GM19397 (cell line): ENCODE data around the gene SFXN2.
"Not testable (repeated sequence)": the region's sequence is repeated elsewhere in the genome, so short reads cannot be mapped to it uniquely, and the experiment has no call there.

ENCODE experiments used
- ATAC-seq: cut with Tn5 transposase; IDR thresholded peaks from one replicate; pipeline ENCODE4 v1.9.1; 2021; ENCODE audit warnings: mild to moderate bottlenecking, moderate library complexity; ENCODE audit not compliant: unreplicated experiment

SFXN2 gene

DNA sequence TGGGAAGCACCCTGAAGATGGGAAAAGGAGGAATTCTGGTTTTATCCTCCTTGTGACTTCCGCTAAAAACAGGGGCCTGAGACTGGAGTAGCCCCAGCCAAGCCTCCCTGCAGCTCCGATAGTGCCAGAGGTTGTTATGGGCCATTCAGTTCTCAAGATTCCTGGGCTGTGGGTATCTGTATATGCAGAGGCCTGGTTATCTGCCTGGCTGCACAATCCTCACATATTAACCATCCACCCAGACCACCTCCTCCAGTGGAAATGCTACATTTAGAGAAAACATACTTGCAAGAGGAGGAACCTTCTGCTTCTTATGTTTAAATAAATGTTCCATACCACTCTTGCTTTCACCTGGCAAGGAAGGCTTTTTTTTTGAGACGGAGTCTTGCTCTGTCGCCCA, 34.8 kb upstream of the SFXN2 start:
- no peak for ATAC-seq

DNA sequence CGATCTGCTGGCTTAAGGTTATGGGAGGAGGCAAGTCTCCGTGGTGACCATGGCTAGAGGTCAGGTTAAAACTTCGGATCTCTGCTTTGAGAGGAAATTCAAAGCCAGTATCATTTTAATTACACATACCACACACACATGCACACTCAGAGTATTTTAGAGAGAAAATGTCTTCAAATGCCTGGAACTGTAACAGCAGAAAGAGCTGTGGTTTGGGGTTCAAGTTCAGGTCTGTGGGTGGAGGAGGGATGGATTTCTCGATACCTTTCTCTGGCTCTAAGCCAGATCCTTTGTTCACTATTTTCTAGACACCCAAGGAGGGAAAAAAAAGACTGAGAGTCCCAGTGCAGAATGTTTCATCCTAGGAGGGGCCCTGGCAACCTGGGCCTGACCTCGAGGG, 32.7 kb upstream of the SFXN2 start:
- no peak for ATAC-seq

DNA sequence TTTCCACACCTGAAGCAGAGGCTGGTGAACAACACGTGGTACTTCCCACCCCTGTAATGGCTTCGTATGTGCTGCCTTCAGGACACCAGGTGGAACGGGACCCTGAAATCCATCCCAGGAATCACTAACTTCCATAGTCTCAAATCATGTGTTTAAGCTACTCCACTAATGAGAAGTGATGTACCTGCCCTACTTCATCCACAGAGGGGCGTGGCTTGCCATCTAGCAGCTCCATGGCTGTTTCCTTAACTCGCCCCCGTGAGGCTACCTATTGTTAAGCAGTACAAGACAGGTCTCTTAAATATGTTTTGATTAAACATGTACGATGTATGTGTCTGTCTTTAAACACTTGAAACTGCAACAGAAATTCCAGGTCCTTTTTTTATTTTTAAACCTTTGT, 32.0 kb upstream of the SFXN2 start:
- ATAC-seq: no peak

DNA sequence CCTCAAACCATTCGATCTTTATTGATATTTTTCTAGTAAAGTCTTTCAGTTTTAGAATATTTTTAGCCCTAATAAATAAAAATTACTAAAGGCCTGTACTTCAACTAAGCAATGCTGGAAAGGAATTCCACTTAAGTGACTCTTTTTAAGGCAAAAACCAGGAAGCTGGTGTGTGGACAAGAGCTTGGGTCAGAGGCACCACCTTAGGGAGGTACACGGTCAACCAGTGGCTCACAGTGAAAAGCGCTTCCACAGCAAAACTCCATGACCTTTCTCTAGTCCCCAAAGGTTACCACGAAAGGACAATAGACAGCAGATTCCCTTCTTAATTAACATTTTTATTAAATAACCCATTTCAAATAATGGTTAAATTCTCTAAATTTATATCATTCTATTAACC, 31.5 kb upstream of the SFXN2 start:
- no peak for ATAC-seq

DNA sequence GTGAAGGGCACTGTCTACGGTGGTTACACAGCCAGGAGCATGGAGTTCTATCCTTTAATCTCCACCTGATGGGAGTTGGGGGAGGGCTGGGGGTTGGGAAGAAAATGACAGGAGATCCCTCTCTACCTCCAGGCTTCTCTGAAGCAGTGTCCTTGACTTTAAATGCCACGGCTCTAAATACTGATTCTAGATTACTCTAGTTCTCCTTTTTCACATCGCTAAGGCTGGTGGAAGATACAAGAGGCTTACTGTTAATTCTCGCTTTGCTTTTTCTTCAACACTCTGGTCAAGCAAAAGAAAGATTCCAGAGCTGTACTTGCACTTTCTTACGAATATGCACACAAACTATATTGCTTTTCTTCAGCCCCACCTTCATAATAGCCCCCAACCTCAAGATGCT, 30.7 kb upstream of the SFXN2 start:
- no peak for ATAC-seq

DNA sequence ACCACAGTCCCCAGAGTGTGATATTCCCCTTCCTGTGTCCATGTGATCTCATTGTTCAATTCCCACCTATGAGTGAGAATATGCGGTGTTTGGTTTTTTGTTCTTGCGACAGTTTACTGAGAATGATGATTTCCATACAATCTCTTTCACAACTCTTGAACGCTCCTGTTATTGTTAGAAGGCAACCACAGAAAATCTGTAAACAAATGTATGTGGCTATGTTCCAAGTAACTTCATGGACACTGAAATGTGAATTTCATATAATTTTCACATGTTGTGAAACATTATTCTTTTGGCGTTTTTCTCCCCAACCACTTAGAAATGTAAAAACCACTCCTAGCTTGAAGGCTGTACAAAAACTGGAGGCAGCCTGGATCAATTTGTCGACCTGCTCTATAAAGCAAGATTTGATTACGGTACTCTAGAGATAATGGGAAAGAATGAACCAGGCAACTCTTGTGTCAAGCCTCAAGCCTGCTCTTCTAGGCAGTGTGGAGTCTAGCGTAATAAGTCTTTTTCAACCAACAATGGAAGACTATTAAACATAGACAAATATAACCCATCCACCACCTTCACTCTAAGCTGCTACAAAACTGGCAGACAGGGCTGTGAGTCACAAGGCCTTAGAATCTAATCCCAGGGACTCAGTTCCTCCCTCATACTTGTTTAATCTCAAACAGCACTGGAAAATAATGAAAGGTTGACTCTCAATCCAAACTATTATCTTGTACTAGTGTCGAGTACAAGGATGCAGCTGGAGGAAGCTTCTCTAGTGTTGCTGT, 23.0 kb upstream of the SFXN2 start:
- ATAC-seq: no peak

DNA sequence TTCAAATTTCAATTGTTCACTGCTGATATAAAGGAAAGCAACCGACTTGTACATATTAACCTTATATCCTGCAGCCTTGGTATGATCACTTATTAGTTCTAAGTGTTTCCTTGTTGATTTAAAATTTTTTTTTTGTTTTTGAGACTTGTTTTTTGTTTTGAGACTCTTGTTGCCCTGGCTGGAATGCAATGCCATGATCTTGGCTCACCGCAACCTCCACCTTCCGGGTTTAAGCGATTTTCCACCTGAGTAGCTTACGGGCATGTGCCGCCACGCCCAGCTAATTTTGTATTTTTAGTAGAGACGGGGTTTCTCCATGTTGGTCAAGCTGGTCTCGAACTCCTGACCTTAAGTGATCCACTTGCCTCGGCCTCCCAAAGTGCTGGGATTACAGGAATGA, 19.0 kb upstream of the SFXN2 start:
- not testable (repeated sequence) for ATAC-seq

DNA sequence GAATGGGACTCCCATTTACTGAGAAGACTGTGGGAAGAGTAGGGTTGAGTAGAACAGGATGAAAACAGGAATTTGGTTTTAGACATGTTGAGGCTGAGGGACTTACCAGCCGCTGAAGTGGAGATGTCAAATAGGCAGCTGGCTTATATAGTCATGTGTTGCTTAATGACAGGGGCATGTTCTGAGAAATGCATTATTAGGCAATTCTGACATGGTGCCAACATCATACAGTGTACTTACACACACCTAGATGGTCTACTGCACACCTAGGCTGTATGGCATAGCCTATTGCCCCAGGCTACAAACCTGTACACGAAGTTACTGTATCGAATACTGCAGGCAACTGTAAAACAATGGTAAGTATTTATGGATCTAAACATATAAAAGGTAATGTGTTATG, 17.7 kb upstream of the SFXN2 start:
- no peak for ATAC-seq

DNA sequence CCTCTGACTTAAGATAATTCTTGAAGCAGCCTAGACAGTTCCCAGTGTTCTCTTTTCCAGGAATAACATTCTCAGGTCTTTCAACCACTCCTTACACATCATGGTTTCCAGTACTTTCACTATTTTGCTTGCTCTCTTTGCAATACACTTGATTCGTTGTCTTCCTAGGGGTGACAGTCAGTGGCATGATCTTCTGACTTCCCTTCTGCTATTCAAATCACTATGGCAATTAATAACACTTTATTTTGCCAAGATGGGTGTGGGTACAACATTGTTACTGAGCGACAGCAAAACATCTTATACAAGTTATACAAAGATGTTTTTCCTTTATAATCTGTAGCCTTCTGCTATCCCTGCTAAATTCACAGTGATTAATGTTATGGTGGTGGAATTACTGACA, 15.5 kb upstream of the SFXN2 start:
- no peak for ATAC-seq

DNA sequence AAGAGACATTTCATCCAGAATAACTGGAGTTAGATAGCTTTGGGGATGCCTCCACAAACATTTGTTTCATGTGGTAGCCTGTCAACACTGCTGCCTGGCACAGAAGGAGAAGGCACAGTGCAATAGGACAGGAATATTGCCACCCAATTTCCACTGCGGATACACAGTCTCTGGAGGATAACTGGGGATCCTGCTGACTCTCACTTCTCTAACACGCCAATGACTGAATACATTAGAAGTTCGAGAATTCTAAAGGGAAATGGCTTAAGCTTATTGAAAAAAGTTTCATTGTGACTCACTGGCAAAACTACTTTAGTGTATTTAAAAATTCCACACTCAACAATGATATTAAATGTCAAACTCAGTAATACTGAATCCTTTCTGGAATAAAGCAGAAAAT, 13.2 kb upstream of the SFXN2 start:
- no peak for ATAC-seq

DNA sequence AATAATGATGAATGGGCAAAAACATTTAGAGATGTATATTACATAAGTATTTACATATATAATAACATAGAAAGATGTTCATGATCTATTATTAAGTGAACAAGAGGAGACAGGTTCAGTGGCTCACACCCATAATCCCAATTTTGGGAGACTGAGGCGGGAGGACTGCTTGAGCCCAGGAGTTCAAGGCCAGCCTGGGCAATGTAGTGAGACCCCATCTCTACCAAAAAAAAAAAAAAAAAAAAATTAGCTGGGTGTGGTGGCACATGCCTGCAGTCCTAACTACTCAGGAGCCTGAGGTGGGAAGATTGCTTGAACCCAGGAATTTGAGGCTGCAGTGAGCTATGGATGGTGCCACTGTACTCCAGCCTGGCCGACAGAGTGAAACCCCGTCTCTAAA, 12.6 kb upstream of the SFXN2 start:
- ATAC-seq: no peak

DNA sequence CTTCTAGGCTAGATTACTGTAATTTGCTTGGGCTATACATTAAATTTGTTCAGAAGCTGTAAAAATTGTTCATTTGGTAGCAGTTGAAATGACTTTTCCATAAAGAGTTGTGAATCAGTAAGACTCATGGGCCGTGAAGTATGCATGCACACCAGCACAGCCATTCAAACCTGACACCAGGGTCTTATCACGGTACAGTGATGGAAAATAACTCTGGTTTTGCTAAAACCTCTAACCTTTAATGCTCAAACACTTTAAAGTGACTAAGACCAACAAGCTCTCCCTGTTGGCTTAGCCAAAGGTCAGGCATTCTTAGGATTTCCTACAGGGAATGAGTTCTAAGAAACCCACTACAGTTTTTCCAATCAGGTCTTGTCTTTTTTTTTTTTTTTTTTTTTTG, 11.7 kb upstream of the SFXN2 start:
- ATAC-seq: no peak

DNA sequence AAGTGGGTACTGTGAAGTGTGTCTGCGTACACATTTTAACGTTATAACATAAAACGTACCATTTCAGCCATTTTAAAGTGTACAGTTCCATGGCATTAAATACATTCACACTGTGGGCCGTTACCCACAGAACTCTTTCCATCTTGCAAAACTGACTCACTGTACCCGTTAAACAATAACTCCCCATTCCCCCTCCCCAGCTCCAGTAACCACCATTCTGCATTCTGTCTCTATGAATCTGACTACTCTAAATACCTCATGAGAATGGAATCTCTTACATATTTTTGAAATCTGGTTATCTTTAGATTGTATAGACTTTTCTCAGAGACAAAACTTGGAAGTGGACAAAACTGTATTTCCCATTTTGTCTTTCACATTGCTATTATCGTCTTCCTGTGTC, 9.5 kb upstream of the SFXN2 start:
- no peak for ATAC-seq

DNA sequence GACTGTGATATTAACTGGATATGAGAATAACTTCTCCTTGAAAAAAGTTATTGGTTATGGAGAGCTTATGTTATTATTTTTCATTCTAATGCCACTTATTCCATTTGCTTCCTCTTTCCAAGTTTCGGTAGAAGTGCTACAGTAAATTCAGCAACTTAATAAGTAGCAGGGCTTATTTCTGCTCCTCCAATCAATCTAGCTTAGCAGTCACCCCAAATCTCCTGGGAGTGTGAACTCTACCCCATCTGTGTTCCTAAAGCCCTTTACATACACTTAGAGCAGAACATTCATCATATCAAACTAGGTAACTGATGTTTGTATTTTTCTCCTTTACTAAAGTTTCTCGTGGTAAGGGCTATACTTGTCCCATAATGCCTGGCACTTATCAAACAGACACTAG, 8.9 kb upstream of the SFXN2 start:
- ATAC-seq: no peak

DNA sequence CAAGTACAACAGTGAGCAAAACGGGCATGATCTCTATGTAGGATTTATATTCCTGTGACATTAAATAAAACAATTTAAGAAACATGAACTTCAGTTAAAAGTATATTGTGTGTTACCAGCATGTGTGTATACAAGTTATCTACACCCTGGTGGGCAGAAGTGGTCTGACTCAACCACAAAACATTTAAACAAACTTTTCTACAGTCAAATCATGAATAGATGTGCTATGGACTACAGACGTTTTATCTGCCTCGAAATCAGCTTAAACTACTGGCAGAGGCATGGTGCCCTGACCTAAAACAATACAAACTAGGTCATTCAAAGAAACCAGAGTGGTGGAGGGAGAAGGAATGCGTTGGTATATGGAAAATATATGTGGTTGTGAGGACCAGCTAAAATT, 3.8 kb upstream of the SFXN2 start:
- ATAC-seq: no peak

DNA sequence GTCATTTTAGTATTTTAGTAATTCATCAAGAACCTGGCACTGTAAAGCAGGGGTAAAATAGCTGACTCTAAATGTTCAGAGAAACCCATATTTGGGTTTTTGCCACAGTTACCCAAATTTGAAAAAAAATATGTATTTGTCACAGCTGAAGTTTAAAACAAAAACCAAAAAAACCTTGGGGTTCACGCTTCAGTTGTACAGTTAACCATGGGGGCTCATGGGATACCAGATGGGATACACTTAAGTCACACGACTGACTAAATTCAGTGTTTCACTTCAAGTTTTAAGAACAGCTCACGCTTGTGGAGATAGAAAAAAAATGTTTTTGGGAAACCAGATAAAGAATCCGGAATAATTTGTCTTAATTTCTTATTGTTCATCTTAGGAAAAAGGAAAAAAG, 2.3 kb upstream of the SFXN2 start:
- ATAC-seq: no peak

DNA sequence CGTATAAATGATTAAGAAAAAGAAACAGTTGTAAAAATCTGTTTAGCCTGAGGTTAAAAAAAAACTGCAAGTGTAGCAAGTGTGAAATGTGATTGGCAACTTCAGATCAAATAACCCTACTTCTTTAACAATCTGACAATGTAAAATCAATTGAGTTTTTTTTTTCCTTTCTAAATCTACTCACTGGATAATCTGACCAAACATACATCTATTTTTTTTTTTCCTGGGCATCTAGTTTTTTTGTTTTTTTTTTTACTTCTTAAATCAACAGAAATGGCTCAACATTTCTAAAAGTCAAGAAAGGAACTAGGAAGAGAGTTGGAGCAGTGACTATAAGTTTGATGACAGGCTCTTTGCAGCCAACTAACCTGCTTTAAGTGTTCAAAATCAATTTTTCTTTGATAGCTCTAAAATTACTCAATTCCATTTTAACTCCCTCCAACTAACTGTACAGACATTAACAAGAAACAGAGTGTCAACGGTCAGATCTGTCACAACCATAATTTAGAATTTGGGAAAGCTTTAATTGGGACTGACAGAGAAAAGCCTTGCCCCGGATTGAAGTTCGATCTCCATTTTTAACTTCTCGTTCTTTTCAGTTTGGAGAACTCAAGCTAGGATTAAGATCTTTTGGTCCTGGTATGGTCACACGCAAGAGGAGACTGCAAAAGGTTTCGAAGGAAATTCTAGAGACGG, 1.4 kb upstream of the SFXN2 start:
- ATAC-seq: no peak

DNA sequence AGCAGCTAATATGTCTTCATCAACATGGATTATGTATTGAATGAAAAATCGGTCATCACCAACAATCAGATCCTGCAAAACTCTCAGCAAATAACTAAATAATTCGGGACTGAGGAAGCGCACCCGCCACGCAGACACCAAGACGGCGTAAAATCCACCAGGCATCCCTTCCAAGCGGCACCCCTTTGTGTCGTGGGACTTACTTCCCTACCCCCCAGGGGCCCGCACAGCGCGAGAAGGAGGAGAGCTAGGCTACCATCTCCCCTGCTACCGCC, 960 bp upstream of the SFXN2 start:
- ATAC-seq: no peak

DNA sequence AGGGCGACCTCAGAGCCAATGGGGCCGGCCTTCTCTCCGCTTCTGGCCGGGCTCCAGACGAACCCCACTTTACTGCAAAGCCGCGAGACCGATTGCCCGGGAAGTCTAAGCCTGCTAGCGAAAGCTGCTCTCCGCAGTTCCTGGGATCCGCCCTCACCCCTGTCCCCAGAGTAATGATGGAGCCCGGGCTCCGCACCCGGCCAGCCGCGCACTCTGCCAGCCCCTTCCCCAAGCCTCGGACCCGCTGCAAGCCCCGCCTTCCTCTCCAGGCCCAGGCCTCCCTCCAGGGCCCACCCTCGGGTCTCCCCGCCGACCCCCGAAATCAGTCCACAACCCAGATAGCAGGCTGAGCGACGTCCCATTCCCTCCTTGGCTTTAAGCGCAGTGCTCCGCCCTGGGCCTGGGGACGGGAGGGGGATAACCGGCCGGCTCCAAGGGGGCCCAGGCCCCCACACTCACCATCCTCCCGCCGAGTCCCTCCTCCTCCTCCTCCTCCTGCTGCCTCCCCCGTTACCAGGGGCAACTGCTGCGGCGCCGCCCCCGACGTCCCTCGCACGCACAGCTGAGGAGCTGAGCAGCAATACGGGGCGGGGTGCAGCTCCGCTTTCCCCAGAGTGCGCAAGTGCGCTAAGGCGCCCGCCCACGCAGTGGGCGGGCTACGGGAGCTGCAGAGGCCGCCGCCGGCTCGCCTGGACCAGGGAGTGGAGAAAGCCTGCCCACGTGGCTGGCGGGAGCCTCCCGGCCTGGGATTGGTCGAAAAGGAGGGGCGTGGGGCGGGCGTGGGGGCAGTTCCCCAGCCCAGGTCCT, 419 bp upstream of the SFXN2 start, which contains the start of gene ARL3:
ARL3 (minus strand) TSS at position 584 of the 807 bp plus-strand sequence; CDS start at position 462, 122 bp downstream.
- peak; percentile 91 for ATAC-seq

DNA sequence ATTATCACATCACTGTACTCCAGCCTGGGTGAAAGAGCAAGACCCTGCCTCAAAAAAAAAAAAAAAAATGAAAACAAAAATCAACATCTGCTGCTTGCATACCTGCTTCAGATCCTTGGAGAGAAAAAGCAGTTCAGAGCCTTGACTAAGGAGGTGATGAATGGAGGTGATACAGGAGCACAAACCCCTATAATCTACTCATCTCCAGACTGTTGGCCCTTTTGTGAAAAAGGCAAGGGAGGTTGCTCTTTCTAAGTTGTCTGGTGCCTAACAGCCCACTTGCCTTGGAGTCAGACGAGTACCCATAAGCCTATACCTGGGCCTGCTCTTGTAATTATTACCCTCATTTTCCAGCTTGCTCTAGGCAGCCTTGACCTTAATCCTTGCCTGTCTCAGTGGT, 1.4 kb downstream of the SFXN2 start:
- ATAC-seq: no peak

DNA sequence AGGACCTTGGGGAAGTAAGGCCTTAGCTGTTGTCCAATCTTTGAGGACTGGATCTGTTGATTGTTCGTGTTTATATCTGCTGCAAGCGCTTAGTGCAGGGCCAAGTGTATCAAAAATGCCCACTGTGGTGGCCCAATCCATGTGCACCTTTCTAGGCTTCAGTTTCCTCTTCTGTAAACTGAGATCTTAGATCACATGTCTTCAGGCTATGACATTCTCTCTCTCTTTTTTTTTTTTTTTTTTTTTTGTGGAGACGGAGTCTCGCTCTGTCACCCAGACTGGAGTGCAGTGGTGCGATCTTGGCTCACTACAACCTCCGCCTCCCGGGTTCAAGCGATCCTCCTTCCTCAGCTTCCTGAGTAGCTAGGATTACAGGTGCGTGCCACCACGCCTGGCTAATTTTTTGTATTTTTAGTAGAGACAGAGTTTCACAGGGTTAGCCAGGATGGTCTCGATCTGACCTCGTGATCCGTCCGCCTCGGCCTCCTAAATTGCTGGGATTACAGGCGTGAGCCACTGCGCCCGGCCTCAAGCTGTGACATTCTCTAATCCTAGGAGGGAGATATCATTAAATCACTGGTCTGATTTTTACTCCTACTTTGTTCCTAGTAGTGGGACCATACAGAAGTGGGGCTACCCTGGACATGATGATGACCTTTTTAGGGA, 2.6 kb downstream of the SFXN2 start:
- ATAC-seq: not testable (repeated sequence)
